Right hindlimb (tissue), 1 donor: ENCODE data around the gene ADAMTS6.
"Not testable (repeated sequence)": the region's sequence is repeated elsewhere in the genome, so short reads cannot be mapped to it uniquely, and the experiment has no call there.

Experiments
- DNase-seq: peaks from one replicate; pipeline ENCODE4 v3.0.0-alpha.2; 2018

The ADAMTS6 gene

DNA sequence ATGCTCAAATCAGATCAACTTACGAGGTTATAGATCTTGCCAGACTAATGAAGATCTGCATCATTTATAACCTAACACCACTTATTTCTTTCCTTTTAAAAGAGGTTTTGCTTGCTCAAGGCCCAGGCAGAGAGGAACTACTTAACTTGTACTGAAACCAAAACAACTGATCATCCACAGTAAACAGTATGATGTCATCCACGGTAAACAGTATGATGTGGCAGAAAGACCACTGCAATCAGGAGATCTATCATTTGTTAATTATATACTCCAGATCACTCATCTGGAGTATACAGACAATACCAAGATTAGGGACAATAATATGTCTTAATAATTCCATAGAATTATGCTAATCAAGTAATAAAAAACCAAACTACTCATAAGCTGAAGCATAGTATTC is 116.8 kb downstream of the ADAMTS6 start:
- DNase-seq = no peak

DNA sequence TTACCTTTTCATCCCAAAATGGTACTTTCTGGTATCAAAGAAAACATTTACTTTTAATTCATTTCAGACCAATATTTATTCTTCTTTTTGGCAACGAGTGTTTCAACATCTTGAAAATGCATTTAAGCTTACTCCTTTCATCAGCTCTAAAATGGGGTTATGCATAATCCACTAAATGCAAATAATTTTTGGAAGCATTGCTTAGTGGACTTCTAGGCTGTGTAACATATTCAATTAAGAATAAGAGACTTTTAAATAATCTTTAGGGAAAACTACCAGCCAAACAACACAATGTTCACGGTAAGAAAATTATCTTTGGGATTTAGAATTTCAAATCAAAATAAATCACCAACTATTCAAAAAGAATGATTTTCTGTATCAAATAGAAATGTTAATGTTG is 118.2 kb downstream of the ADAMTS6 start:
- no peak for DNase-seq

DNA sequence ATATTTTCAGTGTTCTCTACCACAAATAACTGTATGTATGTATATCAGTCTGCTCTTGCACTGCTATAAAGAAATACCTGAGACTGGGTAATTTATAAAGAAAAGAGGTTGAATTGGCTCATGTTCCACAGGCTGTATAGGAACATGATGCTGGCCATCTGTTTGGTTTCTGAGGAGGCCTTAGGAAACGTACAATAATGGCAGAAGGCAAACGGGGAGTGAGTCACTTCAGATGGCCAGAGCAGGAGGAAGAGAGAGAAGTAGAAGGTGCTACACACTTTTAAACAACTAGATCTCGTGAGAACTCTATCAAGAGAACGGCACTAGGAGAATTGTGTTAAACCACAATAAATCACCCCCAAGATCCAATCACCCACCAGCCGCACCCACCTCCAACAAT is 121.7 kb downstream of the ADAMTS6 start:
- DNase-seq = no peak

DNA sequence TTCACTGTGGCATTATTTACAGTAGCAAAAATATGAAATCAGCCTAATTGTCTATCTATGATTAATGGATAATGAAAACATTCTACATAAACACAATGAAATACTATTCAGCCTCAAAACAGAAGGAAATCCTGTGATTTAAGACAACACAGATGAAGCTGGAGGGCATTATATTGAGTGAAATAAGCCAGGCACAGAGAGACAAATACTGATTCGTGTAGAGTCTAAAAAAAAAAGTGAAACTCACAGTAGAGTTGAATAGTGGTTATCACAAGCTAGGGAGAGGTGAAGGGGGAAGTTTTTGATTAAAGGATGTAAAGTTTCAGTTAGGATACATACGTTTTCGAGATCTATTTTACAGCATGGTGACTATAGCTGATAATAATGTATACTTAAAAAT is 122.2 kb downstream of the ADAMTS6 start:
- no peak for DNase-seq

DNA sequence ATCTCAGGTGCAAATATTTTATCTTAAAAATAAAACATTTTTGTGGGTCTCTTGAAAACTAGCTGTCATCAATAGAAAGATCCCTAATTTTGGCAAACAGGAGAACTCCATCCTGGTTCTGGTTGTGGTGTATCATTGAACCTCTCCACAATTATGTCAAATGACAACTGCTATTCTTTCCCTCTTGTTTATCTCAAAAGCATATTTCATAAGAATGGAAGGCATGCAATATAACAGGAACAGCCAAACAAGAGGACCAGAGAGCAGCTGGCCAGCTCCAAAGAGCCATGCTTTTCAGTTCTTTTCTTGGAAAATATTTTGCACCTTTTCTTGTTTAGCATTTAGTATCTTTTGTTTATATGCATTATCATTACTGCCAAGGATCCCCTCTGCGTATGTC is 125.4 kb downstream of the ADAMTS6 start:
- no peak for DNase-seq

DNA sequence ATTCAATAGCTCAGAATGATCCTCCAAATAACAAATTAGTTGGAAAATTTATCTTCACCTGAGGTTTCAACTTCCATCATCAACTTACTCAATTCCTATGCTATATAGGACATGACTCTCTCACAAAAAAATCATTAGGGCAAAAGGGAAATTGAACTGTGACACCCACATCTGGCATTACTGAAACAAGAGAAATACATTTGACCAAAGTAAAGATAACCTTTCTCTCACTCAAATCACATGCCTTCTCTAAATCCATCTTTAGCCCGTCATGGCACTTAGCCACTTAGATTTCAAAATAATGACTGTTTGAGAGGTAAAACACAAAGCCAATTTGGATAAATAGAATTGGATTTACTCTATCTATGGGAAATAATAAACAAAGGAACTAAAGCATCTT is 126.4 kb downstream of the ADAMTS6 start:
- no peak for DNase-seq

DNA sequence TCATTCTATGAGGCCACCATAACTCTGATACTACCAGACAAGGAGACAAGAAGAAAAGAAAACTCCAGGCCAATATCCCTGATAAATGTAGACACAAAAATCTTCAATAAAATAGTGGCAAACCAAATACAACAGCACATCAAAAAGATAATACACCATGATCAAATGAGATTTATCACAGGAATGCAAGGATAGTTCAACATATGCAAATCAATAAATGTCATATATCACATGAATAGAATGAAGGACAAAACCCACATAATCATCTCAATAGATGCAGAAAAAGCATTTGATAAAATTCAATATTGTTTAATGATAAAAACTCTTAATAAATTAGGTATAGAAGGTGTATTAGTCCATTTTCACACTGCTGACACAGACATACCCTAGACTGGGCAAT is 139.9 kb downstream of the ADAMTS6 start:
- DNase-seq = no peak

DNA sequence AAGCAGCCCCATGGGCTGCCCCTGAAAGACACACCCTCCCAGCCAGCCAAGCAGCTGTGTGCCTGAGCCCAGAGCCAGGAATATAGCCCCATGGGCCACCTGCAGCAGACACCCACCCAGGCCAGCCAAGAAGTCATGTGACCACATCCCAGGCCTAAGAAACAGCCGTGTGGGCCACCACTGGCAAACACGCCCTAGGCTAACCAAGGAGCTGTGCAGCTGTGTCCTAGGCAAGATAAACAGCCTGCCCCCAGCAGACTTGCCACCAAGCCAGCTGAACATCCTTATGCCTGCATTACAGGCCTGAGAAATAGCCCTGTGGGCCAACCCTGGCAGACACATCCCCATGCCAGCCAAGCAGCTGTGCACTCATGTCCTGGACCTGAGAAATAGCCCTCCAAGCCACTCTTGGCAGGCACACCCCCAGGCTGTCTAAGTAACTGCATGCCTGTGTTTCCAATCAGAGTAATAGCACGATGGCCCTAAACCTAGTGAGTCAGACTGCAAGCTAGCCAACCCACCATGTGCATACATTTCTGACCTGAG is 143.0 kb downstream of the ADAMTS6 start:
- DNase-seq = peak; percentile 25

DNA sequence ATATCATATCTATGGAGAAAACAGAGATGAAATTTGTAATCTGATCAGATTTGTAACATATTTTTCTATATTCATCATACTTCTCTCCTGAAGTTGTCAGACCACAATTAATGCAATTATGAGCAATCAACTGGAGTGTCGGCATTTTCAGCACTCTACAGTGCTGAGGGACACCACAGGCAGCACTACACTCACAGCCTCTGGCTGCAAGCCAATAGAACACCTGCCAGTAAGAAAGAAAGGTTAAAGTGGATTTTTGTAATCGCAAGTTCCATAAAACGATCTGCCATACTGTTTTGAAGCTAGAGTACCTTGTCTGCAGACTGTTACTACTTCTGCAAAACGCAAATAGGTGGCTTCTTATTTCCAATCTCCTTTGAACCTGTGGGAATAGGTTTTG is 147.6 kb downstream of the ADAMTS6 start:
- DNase-seq = no peak

DNA sequence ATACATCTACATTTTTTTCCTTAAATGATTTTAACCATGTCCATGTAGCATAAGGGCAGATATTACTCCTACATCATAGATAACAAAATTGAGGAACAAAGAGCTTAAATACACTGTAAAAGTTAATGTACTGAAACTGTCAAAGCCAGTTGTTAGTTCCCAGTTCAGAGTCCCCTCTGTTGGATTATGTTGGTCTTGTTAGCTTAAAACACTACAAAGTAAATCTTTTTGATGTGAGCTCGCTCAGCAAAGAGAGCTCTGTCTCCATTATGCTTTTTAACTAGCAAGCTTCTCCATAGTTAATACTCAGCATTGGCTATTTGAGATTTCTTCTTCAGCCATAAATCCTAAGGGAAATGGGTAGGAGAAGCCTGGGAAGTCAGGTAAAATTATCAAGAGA is 149.1 kb downstream of the ADAMTS6 start:
- no peak for DNase-seq

DNA sequence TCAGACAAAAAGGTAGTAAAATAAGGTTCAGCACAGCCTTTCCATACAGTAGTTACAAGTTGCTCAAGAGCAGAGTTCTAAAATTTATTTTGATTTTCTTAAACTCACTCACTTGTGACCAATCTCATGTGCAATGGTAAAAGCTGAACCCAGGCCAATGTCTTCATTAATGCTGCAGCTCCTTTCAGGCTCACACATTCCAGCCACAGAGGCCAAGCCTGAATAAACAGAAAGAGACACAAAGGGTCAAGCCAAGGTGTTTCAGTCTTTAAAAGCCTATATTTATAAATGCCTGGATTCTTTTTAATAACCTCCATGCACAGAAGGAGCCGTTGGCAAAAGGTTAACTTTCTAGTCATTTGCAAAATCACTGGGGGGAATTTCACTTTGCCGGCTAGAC is 152.5 kb downstream of the ADAMTS6 start:
- DNase-seq = peak; percentile 27

DNA sequence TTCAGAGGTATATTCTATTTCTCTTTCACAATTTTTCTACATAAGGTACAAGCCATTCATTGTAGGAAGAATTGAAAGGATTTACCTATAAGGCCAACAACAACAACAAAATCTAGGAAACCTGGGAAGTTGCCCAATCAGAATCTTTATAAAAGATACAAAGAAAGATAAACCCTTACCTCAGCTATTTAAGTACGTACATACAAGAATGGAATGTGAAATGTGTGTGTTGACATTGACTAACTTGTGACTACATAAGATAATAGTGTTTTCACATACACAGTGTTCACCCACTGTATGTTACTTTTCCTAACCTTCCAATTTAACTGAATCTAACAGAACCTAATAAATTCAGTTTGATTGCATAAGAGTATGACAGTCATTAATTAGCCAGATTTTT is 154.1 kb downstream of the ADAMTS6 start:
- DNase-seq = no peak

DNA sequence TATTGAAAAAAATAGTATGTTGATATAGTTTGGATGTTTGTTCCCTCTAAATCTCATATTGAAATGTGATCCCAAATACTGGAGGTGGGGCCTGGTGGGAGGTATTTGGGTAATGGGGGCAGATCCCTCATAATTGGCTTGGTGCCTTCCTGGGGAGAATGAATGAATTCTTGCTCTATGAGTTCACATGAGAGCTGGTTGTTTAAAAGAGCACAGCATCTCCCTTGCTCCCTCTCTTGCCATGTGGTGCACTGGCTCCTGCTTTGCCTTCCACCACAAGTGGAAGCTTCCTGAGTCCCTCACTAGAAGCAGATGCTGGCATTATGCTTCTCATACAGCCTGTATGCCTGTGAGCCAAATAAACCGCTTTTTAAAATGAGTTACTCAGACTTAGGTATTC is 154.8 kb downstream of the ADAMTS6 start:
- no peak for DNase-seq

DNA sequence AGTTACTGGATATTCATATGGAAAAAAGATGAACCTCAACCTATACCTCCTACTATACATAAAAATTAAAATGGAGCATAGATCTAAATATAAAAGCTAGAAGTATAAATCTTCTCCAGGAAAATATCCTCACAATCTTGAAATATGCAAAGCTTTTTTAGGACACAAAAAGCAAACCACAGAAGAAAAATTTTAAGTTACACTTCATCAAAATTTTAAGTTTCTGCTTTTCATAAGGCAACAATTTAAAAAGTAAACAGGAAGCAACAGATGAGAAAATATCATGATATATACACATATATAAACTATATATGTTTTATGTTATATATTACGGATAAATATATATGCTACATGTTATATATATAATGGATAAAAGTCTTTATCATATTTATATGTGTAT is 157.5 kb downstream of the ADAMTS6 start:
- DNase-seq = no peak

DNA sequence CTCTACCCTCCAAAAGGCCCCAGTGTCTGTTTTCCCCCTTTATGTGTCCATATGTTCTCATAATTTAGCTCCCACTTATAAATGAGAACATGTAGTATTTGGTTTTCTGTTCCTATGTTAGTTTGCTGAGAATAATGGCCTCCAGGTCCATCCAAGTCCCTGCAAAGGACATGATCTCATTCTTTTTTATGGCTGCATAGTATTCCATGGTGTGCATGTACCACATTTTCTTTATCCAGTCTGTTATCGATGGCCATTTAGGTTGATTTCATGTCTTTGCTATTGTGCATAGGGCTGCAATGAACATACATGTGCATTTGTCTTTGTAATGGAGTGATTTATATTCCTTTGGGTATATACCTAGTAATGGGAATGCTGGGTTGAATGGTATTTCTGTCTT is 161.0 kb downstream of the ADAMTS6 start:
- not testable (repeated sequence) for DNase-seq

DNA sequence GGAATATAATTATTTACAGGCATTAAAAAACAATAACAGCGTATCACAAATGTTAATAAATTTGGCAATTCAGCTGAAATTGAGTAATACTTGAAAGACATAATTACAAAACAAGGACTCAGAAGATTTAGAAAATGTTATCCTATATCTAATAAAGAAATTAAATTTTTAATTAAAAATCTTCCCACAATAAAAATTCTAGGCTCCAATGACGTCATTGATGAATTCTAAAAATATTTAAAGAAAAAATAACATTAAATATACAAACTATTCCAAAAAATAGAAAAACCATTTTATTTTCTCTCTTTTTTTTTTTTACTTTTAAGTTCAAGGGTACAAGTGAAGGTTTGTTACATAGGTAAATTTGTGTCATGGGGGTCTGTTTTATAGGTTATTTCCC is 161.5 kb downstream of the ADAMTS6 start:
- no peak for DNase-seq

DNA sequence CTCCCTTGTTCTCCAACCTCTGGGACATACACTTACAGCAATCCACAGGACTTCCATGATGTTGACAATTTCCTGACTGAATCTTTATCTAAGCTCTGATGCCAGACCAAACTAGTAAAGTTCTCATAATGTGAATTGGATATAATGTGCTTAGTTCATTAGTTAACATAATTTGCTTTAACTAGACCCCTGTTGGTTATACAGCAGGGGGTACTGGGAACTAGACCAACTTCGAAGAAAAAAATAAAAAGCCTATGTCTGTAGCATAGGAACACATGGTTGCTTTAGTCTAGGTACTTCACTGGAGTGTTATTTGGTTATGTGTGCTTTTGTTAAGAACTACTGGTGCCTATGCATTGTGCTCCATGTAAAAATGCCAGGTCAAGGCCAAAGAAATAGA is 173.8 kb downstream of the ADAMTS6 start:
- no peak for DNase-seq

DNA sequence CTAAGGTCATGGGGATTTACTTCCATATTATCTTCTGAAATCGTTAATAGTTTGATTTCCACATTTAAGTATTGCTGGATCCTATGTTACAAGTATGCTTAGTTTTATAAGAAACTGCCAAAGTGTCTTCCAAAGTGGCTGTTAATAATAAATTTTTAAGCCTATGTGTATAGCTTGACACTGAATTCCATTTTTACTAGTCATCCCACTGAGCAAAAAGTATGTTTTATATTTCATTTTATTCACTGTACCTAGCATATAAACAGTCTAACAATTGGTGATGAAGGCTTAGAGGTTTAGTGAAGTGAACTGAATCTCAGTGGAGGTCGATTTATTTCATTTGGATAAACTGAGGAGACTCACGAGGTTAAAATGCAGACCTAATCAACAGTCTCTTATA is 174.6 kb downstream of the ADAMTS6 start:
- no peak for DNase-seq

DNA sequence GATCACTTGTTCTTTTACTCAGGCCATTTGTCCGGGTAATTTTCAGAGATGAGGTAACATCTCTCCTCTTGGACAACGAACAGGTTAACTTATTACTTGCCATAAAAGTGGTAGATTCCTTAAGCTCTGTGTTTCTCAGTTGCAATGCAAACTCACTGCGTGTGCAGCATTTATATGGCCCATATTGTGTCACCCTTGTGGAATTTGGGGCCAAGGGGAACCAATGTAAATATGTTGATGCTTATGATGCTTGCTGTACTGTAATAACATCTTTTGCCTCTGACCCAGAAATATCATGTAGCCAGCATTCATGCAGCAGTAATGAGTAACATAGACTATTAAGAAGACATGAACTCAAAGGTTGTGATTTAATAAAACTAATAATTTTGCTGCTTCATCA is 175.8 kb downstream of the ADAMTS6 start:
- DNase-seq = no peak

DNA sequence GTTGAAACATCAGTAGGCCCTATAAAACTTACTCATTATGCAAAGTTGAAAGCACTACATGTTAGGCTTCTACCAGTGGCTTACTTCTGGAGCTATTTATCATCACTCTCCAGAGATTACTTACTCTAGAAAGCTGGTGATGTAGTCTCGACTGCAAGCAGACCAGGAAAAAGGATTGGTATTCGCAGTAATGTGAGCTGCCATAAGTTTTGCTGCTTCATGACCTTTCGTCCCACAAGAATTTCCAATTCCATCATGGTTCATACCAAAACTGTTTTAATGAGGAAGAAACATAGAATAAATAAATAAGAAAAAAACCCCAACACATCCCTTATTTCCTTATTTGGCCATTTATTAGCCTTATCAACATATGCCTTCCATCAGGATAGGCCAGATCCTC is 181.9 kb downstream of the ADAMTS6 start:
- DNase-seq = no peak

DNA sequence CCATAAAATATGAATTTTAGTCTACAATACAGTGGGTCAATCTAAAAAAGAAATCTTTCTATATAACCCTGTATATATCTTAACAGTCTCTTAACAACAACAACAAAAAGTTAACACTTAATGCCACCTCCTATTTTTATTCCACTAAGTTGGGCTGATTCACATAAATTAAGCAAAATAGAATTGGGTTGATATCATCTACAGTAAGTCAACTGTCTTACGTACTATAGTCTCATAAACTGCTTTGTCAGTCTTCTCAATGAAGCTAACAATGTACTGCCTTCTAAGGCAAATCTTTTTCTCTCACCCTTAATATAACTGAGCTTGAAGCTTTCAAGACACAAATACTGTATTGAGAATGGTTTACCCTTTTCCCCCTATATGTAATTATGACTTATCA is 185.7 kb downstream of the ADAMTS6 start:
- no peak for DNase-seq

DNA sequence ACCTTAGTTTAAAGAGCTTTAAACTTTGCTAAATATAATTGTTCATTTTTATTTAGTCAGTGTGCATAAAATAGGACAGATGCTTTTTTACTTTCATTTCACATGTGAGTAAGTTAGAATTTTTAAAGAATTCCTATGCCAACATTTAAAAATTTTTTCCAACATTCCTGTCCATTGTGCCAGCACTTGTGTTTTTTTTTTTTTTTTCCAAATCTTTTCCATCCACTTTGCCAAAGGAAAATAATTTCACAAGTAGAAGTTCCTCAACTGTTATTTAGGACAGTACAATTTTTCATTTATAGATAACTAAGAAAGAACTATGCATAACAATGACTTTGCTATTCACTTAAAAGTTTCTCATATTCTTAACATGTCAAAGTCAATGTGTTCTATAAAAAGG is 189.5 kb downstream of the ADAMTS6 start:
- no peak for DNase-seq

DNA sequence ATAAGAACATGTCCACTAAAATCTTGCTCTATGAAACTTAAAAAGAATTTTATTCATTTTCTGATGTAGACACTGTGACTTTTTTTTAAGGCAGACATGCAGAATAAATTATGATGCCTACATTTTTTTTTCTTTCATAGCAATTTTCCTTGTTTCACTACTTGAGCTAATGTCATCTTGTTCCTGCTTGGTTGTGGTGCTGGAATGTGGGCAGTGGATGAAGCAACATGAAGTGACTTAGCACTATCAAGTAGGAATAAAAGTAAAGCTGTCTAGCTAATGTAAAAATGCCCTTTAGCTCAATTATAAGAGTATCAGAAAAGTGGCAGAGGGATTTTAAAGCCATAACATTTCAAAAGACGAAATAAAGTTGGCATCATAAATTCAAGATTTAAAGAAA is 191.0 kb downstream of the ADAMTS6 start:
- no peak for DNase-seq

DNA sequence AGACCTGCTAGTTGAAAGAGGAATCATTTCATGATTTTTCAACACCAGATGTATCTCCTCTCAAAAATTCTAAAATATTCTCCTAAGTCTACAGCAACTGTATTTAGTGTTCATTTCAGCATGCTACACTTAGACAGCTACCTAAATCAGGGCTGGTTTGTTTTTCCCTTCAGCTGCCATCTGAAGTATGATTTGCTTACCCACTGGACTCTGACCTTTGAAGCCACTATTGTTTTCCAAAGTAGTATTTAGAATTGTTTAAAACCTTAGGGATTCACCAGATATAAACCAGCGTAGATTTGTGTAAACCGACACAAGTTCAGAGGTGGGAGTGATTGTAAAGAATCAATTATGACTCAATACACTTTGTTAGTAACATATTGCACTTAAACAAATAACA is 193.1 kb downstream of the ADAMTS6 start:
- DNase-seq = no peak

DNA sequence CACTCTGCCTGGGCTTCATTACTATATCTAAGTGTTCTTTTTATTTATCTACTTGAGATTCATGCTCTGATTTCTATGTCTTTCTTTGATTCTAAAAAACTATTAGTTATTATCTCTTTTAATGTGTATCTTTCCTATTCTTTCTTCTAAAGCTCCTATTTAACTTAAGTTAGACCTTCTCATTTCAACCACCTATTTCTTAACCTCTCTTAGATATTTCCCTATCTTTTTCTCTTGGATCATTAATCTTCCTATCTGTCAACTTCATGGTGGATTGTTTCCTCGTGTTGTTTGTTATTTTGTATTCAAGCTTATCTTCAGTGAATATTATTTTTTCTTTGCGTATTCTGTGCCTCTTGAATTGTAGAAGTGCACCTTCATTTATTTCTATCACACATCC is 202.1 kb downstream of the ADAMTS6 start:
- no peak for DNase-seq
